Renal cortical epithelial cell (primary cell): ENCODE results near the gene RAPGEF4. TPM values are rescaled to one million over a fixed set of nuclear protein-coding genes. Genes with fewer than 3 reads are reported as not detected.

Experiments used
- DNase-seq: peaks from one replicate; pipeline ENCODE4 v3.0.0-alpha.2; 2011; ENCODE audit warnings: low read depth
- total RNA-seq: library from RNA; depleted of rRNA; stranded (reverse); fragments of >200 nt; gene quantifications from 2 replicates; pipeline ENCODE4 v1.2.3, GENCODE V29; 2014

Gene RAPGEF4
- total RNA-seq, 1 donor from 2014 or later, result 1.2 TPM

DNA sequence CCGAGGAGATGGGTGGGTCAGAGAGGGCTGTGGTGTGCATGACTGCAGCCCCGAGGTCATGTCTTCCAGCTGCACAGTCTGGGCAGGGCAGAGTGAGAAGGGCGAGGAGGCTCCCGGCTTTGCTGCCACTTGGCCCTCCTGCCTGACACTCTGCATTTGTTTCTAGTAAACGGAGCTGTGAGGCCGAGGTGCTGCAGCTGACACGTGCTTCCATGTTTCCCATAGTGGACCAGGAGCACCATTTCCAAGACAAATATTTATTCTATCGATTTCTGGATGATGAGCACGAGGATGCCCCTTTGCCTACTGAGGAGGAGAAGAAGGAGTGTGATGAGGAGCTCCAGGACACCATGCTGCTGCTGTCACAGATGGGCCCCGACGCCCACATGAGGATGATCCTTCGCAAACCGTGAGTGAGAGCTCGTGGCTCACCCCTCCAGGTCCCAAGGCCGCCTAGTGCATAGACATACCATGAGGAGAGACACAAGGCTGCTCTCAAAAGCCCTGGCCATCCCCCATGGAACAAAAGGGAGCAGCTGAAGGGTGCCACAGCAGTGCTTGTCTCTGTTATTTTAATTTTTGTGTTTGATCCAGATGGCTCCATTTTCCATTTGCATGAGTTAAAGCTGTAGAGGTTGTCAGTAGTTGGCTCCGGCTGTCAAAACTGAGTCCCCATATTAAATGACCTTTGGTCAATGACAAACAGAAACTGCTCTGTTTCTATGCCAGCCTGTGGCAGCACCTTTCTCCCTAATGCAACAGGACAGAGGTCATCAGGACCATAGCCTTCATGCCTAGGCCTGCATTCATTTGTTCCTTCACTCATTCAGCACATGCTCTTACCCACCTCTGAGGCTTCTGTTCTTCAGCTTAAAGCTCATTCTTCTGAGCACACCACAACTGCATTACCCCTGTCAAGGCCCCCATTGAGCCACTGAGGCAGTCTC, 231.7 kb downstream of the RAPGEF4 start:
- DNase-seq, result no peak

DNA sequence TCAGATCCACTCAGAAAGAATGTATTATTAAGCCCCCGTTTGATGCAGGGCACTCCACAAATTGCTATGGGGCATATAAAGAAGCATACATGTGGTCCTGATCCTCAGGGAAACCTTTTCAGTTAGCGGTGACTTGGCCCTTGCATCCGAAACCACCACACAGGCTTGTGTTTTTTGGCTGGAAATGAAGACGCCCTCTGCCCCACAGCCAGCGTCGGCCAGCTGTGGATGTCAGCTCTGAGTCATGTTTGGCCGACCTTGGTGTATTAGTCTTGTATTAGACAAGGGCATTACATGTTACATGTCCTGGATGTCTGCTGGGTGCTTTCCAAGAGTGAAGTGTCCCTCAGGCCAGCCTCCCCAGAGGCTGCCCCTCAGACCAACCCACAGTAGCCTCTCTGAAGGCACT, 232.4 kb downstream of the RAPGEF4 start:
- DNase-seq, result peak; percentile 73

- no peak for DNase-seq
Measured at GRCh38 chr2:172969166-172969565, 233.5 kb downstream of the RAPGEF4 start.

DNA sequence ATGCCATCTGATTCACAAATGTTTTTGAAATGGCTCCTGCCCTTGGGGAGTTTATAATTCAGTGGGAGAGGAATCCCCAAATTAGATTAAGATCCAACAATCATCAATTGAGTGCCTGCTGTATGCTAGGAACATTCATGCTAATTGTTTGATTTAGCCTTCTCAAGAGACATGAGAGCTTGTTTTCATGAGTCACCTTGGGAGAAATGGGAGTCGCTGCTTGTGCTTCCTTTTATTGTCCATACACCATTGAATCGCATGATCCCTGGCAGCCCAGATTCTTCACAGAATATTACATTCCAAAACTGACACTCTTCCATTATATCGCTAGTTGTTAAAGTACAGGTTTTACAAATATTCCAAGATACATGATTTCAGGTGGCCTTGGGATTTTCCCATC, 234.0 kb downstream of the RAPGEF4 start:
- no peak for DNase-seq

- DNase-seq, result peak; percentile 78
Measured at GRCh38 chr2:172970660-172971059, 235.0 kb downstream of the RAPGEF4 start.

DNA sequence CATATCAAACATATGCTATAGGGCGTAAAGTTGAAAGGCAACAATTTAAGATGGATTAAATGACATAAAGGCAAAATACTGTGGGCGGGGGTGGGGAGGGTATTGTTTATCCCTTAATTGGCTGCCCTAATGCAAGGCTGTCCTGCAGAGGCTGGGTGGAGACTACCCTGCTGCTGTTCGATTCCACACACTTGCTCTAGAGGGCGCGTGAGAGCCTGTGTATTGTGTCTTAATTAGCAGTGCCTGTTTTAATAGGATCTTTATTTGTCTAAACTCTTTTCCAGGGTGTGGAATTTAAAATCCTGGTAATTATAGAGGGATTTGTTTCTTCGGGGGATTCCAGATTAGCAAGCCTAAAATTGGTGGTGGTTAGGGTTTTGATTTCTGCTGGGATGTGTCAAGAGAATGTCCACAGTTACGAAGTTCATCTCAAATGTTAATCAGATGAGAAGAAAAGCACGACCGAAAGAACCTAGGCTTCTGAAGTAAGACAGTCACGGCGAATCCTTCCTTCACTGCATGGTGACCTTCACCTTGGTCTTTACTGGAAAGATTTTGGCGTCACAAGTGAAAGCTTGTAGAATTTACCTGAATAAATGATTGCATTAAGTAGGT, 236.5 kb downstream of the RAPGEF4 start:
- no peak for DNase-seq

GRCh38 chr2:172974762-172975161, 239.1 kb downstream of the RAPGEF4 start:
- DNase-seq, result no peak

DNA sequence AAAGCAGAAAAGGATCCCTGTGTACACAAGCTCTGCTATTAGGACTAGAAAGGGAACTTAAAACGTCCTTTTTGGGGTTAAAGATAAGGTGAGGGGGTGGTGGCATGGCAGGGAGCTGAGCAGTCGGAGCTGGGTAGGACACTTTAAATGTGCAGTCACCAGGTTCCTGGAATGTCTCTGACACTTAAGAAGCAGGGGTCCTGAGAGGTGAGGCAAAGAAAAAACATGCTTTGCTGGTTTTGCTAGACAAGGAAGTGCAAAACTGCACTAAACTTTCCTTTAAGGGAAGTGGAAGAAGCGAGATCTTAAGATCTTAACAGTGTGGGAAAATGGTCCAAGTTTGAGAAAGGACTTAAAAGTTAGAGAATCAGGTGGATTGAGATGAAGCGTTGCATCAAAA, 240.5 kb downstream of the RAPGEF4 start:
- peak; percentile 41 for DNase-seq

GRCh38 chr2:172976816-172977215, 241.2 kb downstream of the RAPGEF4 start:
- DNase-seq, result no peak

GRCh38 chr2:172977270-172978062, 241.8 kb downstream of the RAPGEF4 start:
- DNase-seq, result no peak

- DNase-seq, result no peak
Measured at GRCh38 chr2:172978063-172978383, 242.4 kb downstream of the RAPGEF4 start.

DNA sequence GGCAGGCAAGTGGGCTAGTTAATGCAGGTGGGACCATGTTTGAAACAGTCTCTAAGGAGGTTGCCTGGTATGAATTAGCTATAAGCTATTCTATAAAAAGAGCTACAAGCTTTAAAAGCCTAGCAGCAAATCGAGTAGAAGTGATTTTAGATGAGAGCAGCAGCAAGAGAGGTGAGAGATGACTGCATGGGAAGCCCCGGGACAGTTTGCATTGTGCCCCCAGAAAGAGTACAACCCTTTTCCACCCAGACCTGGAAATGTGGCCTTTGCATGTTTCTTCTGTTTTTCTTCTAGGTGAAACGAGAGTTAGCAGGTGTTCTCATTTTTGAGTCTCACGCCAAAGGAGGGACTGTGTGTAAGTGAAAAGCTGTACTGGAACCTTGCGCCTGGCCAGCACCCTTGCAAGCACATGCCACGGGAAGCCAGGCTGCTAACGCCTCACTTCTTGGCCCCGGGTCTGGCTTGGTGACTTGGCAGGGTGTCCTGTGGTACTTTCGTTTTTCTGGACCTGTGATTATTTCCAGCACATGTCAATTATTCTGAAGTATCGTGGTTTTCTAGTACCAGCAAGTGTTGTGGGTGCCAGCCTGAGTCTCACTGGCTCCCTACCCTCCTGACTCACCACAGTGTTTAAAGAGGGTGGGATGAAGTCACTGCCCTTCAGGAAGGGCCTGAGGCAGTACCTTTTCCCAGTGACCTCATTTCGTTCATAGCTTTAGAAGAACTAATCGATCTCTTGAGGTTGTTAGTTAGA, 249.7 kb downstream of the RAPGEF4 start:
- peak; percentile 92 for DNase-seq

DNA sequence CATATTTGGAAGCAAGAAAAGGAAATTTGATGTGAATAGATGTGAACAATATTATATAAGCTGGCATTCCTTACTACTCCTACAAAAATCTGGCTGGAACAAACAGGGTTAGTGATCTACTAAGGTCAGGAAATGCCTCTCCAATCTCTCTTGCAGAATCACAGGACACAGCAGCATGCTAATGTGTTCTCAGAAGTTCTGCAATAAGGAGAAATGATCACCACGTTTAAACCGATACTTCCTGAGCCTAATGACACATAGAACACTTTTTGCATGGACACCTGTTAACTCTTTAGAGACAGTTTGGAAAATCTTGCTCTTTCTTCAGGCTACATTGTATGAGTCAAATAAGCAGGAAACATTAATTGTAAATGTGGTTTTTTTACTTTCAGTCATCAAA, 250.4 kb downstream of the RAPGEF4 start:
- peak; percentile 63 for DNase-seq

- no peak for DNase-seq
Measured at GRCh38 chr2:172988728-172989127, 253.1 kb downstream of the RAPGEF4 start.

- DNase-seq, result no peak
Measured at GRCh38 chr2:172991031-172991430, 255.4 kb downstream of the RAPGEF4 start.

GRCh38 chr2:172993139-172993538, 257.5 kb downstream of the RAPGEF4 start:
- no peak for DNase-seq

DNA sequence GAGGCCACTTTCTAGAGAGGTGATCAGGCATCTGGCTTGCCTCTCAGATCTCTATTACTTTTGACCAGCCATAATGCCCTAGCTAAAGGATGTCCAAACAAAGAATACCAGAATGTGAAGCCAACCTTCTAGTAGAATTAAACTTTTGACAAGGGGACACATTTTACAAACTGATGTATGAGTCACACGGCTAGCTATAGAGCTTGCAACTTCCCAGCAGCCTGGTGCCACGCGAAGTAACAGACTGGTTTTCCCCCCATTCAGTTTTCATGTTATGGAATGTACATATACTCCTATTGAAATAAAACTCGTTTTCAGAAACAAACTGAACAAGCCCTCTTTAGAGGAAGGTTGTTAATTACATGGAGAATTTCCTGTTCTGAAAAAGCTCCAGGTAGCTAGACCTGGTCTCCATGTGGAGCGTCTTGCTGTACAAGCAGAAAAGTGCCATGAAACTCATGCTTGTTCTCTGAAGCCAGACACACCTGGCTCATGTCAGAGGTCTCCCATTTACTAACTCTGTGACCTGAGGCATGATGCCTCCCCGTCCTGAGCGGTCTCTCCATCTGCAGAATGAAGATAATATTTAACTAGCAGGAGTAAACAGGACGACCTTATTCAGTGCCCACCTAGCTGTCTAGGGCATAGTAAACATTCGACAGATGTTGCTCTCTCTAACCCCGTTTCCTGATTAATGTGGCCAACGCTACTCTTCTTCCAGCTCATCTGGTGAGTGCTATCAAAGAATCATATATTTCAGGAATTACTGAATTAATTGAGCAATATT, 258.5 kb downstream of the RAPGEF4 start:
- no peak for DNase-seq

DNA sequence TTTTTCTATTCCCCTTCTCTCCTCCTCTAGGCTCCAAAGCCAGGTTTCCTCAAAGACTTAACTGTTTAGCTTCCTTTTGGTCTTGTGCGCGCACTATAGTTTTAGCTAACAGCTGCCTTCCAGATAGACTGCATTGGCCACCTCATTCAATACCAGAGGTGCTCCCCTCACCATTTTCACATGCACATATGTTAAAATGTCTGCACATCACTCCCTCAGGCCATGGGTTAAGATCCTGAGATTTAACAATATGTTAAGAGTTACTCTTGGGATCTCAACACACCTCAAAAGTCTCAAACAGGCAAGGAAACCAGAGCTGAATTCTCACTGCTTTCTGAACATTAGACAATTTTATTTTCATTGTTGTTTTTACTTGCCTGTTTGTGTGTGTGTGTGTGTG, 259.2 kb downstream of the RAPGEF4 start:
- DNase-seq, result no peak

DNA sequence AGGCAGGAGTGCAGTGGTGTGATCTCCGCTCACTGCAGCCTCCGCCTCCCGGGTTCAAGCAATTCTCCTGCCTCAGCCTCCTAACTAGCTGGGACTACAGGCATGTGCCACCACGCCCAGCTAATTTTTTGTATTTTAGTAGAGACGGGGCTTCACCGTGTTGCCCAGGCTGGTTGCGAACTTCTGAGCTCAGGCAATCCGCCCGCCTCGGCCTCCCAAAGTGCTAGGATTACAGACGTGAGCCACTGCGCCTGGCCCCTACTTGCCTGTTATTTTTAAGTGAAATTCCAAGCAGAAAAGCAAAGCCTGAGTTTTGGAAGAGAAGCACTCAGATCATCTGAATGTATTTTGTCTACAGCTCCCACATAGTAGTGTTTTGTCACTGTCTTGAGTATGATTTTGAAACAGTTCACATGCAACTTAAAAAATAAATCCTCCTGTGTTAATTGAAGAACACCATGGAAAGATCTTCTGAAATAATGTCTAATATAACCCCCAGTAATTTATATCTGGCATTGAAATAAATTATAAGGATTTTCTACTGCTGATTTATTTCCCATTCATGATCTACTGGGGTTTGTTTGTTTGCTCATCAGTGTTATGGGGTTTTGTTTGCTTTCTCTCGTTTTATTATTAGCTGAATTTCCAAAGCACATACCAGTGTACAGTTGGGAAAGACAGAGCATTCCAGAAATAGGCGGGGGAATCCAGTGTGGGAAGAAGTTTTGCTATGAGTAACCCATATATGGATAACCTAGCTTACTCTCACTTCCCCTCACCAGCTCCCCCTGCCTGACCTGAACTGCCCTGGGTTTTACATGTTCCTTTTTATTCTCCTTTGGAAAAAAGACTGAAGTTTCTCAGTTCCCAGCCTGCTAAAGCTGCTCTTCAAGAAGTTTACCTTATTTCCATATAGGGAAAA, 259.9 kb downstream of the RAPGEF4 start:
- peak; percentile 97 for DNase-seq
